Amniotic stem cell (primary cell): ENCODE results near the gene WDR7.

ENCODE experiments used
- DNase-seq: peaks from one replicate; lab custom pipeline; 2025; lab: John Stamatoyannopoulos, UW

WDR7 gene

DNA sequence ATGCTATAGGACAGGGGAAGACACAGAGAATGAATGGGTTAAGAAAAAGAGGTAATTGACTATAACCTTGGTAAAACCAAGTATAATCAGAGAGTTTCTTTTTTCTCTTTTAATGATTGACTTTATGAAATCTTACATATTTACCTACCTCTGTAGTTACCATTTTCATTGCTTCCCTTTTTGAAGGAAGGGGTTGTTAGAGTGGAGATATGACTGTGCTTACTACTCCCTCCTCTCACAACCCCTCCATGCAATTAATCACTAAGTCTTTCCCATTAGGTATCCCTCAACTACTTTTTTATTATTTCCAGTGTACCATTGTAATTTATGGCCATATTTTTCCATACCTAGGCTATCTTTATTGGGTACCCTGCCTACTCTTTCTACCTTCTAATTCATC is 71.4 kb downstream of the WDR7 start:
- DNase-seq, result no peak

DNA sequence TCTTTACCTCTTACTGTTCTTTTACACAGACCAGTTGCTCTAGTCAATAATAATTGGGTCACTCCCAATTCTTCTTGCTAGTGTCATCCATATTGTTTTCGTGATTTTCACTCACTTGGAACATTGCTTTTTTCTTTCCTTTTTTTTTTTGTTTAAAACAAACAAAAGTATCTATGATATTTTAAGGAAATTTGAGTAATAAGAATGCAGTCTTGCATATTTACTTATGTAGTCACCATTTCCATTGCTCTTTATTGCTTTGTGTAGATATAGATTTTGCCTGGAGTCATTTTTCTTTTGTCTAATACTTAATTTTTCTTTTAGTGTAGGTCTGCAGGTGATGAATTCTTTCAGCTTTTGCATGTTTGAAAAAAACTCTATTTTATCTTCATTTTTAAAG is 71.9 kb downstream of the WDR7 start:
- DNase-seq, result no peak

DNA sequence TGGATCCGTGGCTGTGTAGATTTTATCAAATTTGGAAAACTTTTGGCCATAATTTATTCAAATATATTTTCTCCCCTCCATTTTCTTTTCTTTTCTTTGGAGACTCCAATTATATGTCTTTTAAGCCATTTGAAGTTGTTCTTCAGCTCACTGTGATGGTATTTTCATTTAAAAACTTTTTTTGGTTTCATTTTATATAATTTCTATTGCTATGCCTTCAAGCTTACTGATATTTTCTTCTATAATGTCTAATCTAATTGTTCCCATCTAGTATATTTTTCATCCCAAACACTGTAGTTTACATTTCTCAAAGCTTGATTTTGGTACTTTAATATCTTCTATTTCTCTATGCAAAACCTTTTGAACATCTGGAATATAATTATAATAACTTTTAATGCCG is 72.5 kb downstream of the WDR7 start:
- DNase-seq, result no peak

DNA sequence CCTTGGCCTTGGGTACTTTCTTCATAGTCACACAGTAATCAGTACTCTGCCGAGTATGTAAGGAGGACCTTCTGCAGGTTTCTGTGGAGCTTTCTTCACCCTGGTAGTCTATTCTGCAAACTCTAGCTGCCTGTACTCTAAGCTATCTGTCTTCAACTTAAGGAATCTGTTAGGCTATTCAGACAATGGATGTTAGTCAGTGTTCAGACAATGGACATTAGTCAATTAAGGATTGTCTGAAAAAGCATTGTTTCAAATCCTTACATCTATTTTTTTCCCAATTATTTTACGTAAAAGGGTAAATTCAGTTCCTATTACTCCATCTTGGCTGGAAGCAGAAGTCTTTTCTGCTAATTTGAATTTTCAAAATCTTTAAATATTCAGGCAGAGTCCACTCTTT is 75.7 kb downstream of the WDR7 start:
- no peak for DNase-seq

DNA sequence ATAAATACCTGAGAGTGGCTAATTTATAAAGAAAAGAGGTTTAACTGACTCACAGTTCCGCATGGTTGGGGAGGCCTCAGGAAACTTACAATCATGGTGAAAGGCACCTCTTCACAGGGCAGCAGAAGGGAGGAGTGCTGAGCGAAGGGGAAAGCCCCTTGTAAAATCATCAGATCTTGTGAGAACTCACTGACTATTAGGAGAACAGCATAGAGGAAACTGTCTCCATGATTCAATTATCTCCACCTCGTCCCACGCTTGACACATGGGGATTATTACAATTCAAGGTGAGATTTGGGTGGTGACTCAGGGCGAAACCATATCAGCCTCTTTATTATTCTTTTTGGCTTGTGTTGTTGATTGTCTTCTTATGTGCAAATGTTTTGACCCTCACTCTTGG is 76.2 kb downstream of the WDR7 start:
- no peak for DNase-seq

DNA sequence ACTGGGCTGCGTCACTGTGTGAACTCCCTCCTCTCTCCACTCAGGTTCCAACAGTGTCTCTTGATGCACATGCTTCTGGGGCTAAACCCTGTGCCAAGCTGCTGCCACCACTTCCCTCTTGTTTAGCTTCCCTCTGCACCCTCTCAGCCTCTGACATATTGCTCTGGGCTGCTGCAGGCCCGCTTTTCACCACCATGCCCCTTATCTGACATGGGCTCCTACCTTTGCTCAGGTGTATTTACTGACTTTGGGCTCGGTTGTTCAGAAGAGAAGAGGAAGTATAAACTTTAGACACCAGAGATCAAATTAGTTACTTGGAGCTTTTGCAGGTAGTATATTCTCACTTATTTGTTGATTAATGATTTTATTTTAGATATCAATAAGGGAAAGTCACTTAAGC is 77.6 kb downstream of the WDR7 start:
- no peak for DNase-seq

DNA sequence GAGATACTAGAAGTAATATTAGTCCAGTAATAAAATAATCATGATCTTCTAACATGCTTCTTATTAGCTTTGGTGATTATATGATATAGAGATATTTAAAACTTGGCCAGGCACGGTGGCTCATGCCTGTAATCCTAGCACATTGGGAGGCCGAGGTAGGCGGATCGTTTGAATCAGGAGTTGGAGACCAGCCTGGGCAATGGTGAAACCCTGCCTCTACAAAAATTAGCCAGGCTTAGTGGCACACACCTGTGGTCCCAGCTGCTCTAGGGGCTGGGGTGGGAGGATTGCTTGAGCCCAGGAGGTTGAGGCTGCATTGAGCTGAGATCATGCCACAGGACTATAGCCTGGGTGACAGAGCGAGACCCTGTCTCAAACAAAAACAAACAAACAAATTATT is 87.0 kb downstream of the WDR7 start:
- DNase-seq, result no peak

DNA sequence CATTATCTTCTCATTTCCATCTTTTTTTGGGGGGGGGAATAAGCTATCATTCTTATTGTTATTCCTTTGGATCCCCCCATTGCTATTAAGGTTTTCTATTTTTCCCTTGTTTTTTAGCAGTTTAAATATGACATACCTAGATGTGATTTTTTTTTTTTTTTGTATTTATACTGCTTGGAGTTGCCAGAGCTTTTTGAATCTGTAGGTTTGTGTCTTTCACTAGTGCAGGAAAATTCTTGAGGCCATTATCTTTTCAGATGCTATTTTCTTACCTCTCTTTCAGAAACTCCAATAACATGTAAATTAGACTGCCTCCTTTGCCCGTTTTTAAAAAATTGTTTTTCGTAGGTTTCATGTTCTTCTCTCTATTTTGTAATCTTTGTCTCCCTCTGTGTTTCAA is 88.6 kb downstream of the WDR7 start:
- DNase-seq, result no peak

DNA sequence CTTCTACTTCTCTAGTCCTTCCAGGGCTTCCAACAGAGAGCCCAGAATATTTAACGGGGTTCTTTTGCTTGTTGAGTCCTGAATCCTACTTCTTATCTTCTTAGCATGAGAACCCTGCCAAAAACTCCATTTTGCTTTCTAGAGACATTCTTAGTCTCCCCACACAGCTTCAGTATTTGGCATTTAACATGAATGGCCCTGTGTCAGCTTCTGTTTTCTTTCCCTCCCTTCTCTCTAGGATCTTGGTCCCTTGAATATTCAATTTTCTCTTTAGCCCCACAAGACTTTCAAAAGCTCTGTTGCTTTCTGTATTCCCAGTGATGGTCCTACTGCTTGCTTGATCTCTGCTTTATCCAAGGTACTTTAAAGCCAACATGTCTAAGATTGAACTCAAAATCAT is 89.5 kb downstream of the WDR7 start:
- DNase-seq, result no peak

DNA sequence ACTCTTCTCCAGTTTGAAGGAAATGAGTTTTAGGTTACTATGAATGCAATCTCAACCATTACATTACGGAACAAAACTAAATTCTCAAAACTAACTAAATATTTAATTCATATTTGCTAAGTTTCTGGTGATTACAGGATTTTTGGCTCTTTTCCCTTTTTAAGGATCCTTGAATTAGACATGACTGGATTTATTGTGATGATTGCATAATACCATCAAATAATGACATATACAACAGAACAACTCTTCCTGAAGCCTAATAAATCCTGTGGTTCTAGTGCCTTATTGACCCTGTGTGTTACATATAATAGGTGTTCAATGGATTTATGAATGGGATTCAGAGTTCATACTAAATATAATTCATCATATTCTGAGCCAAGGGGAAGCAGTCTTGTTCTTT is 90.5 kb downstream of the WDR7 start:
- no peak for DNase-seq

DNA sequence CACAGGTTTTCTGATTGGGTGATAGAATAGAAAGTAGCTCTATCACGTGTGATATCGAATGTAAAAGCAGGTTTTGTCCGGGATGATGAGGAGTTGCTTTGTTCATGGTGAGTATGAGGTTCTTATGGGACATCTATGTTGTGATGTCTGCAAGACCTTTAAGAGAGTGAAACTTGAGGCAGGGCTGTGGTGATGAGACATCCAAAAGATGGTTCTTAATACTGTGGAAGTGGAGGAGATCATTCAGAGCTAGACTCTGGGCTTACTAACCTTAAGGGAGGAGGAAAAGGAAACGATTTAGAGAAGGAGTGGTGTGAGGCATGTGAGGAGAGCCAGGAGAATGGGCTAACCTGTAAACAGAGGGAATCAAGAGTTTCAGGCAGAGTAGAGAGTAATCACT is 92.0 kb downstream of the WDR7 start:
- no peak for DNase-seq

DNA sequence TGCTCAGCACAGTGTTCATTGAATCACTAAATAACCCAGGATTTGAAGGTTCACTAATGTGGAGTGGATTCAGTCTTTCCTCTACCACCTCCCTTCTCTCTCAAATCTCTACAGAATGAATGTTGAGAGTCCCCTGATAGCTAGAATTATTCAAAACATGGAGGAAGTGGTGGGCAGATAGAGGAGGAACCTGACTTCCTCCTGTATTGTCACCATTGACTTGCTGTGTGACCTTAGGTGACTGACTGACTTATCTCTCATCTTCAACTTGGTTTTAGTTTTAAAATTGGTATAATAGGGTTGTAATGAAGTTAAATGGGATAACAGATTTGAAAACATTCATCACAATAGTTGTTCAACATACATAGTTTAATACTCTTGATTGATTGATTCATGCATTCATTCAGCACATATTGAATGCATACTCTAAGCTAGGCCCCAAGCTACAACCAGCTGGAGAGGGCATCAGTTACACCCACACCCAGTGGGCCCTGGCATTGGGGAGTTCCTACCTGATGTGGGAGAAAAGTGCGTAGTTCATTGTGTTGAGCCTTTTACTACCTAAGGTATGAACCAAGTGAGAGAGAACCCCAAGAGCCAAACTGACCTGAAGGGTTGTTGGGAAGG is 96.0 kb downstream of the WDR7 start:
- DNase-seq, result no peak

DNA sequence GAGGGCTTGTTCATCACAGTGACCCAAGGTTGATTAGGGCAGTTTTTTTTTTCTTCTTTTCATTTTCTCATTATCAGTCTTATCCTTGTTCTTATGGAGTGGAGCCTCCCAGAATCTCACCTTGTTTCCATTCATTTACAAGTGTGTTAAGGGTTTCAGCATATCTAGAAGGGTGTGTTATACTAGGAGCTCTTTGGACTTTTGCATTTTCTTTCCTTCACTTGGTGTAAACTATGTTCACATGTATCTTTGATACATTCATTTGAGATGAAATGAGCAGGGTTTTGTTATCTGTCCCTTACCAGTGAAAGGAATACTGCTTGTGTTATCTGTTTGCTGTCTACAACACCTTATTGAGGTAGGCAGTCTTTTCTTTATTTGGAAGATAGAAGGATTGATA is 96.7 kb downstream of the WDR7 start:
- DNase-seq, result no peak

DNA sequence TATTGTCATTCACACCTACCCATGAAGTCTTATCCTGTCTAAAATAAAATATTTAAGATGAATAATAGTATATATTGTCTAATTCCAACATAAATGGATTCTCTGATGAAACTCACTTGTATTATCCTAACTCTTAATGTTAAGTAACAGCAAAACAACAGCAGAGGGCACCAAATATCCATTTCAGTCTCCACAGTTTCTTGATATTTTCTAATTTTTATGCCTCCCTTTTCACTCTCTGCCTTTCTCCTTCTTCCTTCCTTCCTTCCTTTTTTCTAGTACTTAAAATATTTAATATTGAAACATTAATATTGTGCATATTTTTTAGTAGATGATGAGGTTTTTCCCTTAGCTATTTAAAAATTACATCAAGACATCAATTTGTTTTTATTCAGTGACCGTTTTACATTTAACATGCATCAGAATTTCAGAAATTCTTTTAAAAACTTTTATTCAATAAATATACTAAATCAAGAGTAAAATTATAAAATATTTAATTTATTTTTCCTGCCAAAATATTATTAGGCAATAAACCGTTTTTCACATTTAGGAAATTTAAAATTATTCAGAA is 97.6 kb downstream of the WDR7 start:
- peak; percentile 25 for DNase-seq

DNA sequence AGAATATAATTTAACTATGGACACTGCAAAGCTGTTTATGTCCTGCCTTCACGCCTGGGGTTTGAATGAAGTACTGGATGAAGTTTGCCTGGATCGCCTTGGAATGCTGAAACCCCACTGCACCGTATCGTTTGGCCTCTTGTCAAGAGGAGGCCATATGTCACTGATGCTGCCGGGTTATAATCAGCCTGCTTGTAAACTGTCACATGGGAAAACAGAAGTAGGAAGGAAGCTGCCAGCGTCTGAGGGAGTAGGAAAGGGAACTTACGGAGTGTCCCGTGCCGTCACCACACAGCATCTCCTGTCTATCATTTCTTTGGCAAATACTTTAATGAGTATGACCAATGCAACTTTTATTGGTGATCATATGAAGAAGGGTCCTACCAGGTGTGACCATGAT is 105.8 kb downstream of the WDR7 start:
- DNase-seq, result no peak

DNA sequence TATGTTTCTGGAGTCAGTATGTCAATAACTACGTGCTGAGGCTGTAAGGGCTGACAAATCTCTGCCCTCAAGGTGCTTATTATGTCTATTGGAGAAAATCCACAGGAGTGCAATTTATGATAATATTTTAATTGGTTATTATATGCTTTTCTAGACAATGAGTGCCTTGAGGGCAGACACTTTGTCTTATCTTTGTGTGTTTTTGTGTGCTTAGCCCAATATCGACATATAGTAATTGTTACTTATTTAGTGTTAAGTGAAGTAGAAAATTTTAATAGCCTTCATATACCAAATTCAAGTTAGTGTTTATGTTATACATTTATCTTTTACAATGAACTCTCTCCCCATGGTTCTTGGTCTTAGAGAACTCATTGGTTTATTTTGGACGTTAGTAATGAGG is 118.9 kb downstream of the WDR7 start:
- DNase-seq, result no peak

DNA sequence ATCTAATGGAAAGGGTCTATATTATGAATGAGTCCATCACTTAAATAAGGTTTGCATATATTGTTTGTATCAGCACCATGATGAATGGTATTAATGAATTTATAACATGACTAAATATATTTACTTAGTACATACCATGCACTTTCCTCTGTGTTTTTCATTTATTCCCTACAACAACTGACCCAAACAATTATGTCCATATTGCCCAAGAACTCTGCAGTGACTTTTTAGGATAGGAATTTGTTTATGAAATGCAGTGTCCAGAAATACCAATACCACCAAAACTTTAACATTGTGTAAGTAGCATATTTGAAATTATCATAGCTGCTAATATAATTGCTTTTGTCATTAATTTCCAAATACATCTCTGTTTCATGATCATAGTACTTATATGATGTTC is 119.7 kb downstream of the WDR7 start:
- no peak for DNase-seq

DNA sequence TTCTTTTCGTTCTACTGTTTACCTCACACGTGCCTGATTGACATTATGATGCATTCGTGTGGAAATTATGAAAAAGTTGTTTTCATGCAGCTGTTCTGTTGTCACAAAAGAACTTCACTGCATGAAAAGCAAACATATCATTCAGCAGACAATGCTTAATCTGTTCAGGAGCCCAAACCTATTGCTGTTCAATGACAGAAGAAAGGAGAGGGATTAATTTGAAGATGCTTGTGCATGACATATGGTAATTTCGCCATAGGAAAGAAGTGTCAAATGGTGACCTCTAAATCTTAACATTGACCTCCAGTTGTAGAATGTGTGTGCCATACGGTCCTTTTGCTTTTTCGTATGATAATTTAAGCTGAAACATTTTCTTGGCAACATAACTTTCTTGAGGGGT is 124.5 kb downstream of the WDR7 start:
- no peak for DNase-seq

DNA sequence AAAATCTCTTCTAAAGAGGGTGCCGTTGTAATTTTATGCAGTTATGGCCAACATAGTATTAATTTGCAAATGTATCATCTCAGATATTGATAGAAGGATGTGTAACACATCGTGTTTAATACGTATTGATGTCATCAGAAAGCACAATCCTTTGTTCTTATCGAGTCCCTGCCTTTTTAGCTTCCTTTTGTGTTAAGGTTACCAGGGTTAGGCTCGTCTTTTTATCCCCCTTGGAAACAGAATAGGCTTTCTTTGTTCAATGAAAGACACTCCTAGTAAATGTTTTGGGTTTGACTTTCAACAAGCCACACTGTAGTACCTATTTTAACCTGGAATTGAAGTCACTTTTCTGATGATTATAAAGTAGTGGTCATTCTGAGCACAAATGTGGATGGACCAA is 136.2 kb downstream of the WDR7 start:
- no peak for DNase-seq

DNA sequence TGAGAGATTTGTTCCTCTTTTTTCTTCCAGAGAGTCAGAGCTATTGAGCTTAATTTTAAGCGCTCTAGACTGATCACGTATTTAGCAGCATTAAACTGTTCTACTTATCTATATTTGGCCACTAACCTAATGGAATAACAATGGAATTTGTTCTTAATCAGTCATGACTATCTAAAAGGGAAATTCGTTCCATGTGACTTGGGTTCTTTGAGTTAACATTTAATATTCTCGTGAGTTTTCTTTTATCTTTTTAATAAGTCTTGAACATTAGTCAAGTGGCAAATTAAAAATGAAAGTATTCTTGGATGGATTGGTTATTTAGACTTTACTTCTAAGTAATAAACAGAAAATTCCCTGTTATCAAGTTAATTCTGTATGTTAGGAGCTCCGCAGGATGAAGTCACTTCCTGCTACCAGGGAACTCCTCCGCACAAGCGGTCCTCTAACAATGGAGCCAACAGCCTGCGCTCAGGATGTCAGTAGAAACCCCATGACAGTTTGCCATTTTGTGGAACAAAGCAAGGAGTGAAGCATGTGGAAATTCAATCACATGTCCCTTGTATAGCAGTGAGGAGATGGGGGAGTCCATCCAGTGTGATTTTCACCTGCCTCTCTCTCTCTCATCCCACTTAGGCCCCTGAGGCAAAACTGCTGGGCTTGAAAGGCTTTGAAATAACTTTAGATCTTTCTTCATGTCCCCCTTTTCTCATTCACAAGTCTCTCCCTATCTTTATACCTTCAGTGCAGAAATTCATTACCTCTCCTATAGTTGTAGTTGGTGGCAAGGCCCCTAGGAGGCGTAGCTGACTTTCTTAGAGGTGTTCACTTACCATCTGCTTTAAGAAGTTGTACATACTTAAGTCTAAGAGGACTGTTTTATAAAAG is 138.1 kb downstream of the WDR7 start:
- DNase-seq, result no peak

DNA sequence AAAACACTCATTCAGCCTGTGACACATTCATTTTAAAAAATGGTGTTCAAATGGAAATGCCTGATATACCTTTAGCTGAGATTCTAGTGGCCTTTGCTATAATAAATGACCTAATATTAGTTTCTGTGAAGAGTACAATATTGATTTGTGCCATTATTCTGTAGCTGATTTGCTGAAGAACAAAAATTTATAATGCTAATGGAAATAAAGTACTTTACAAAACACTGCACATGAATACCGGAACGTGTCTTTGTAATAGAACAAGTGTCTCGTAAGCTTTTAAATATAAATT is 138.7 kb downstream of the WDR7 start:
- no peak for DNase-seq

DNA sequence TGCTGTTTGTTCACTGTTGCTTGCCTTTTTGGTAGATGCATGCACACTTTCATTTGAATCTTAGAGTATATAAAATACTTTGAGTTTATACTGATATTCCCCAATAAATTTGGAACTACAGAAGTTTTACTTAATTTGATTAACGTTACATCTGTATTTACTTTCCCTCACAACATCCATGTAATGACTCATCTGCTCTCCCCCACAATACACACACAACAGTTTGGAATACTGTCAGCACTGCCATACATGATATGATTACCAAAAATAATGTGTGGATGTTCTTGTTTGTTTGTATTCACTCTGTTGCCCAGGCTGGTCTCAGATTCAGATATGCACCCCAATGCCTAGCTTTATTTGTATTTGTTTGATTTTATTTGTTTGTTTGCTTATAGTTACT is 144.2 kb downstream of the WDR7 start:
- DNase-seq, result no peak

DNA sequence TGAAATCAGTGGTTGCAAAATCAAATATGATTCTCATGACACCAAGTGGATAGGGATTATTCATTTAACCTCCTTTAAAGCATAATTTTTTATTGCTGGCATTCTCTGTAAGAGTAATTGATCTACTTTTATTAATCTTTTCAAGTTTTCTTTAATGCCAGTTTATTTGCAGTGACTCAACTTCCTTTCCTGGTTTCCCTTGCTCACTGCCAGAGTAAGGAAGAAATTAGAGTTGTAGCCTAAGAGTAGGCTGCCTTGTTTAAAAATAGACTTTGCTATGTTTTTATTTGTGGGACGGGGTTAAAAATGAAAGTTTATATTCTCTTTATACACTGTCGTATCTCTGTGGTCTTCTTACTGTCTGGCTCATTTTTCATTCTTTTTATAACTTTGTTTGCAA is 148.6 kb downstream of the WDR7 start:
- no peak for DNase-seq

DNA sequence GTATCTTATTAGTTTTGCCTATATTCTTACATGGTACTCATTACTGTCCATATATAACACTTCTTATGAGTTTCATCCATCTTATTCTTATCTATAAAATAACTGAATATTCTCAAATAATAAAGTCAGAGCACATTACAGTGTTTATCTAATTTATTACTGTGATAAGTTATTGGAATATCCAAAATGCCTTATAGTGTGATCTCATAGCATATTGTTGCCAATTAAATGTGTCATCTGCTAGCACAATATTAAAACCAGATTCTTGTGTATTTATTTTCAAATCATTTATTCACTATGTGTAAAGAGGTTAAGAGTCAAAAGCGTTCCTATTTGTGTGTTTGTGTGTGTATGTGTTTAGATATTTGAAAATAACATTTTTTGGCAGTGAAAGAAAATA is 151.9 kb downstream of the WDR7 start:
- DNase-seq, result no peak
